Activated B cell treated with CpG ODN at 0.5 μM for 24 hours (primary cell): Measurements from ENCODE around the gene AGBL5. TPM values are rescaled to one million over a fixed set of nuclear protein-coding genes. Genes with fewer than 3 reads are reported as not detected.

ENCODE experiments used
- ATAC-seq: fragments of 200-7000 bp; cut with Tn5 transposase; one replicate; pipeline ENCODE4 v1.10.0; 2021; ENCODE audit warnings: low read depth, mild to moderate bottlenecking, moderate library complexity
- CTCF ChIA-PET: fragments of 350-600 bp; sonication (Branson Sonifier 250); formaldehyde crosslinking; loops from one replicate; lab custom pipeline; 2021; ENCODE audit warnings: antibody characterized with exemption; lab: Charles Lee
- POLR2A ChIA-PET: fragments of 350-600 bp; sonication (Branson Sonifier 250); formaldehyde crosslinking; loops from one replicate; lab custom pipeline; 2021; ENCODE audit warnings: antibody characterized with exemption; lab: Charles Lee
- DNase-seq: peaks from one replicate; pipeline ENCODE4 v3.0.0; 2022
- H3K27ac Mint-ChIP-seq: one replicate; pipeline ENCODE4 v1.8.0; 2020; ENCODE audit warnings: mixed read lengths
- H3K27me3 Mint-ChIP-seq: one replicate; pipeline ENCODE4 v1.8.0; 2021; ENCODE audit warnings: mixed read lengths
- H3K36me3 Mint-ChIP-seq: one replicate; pipeline ENCODE4 v1.8.0; 2021; ENCODE audit warnings: low read depth, mixed read lengths
- H3K4me1 Mint-ChIP-seq: one replicate; pipeline ENCODE4 v1.8.0; 2021; ENCODE audit warnings: mixed read lengths
- H3K4me3 Mint-ChIP-seq: one replicate; pipeline ENCODE4 v1.8.0; 2020; ENCODE audit warnings: mild to moderate bottlenecking, mixed read lengths
- H3K9me3 Mint-ChIP-seq: one replicate; pipeline ENCODE4 v1.8.0; 2020; ENCODE audit warnings: mixed read lengths
- CTCF ChIP-seq: fragments of 200-600 bp; IDR thresholded peaks from one replicate; pipeline ENCODE4 v1.8.0; 2022; ENCODE audit warnings: antibody characterized with exemption, mild to moderate bottlenecking
- intact Hi-C: fragments of 100-400 bp; cut with micrococcal nuclease; formaldehyde crosslinking; loops from one replicate; pipeline ENCODE4 v1.15.1; 2024
- total RNA-seq: library from RNA; stranded (reverse); gene quantifications from 2 replicates; pipeline ENCODE4 v1.2.3, GENCODE V29; 2022

The AGBL5 gene
- total RNA-seq, 1 donor from 2014 or later = 14.9 TPM

GRCh38 chr2:27082773-27083409, 31.4 kb downstream of the AGBL5 start:
- intact Hi-C loops = loop anchor here (10.0 kb wide), 1 partner anchor 502 kb away; the partner anchor contains the start of gene ZNF512
- ChIA-PET POLR2A (interaction anchor here (1.0 to 6.6 kb wide), 5 partner anchors 8 to 32 kb away, joined by 3 to 53 read pairs (median 4); partner anchors contain the start of genes AGBL5 and OST4), CTCF (interaction anchor here (1.6 kb wide), 1 partner anchor 121 kb away, joined by 4 read pairs; no protein-coding TSS in a partner anchor)
- Mint-ChIP-seq H3K36me3 (no peaks in the 10 kb centered on the region), H3K4me3 (no peak overlapping the region), H3K27ac (no peak overlapping the region), H3K27me3 (no peaks in the 10 kb centered on the region), H3K4me1 (peaks cover 24% of the 10 kb centered on the region), H3K9me3 (no peaks in the 10 kb centered on the region)
- DNase-seq = no peak
- no peak for ATAC-seq
- TF ChIP-seq CTCF = no peak

GRCh38 chr2:27083410-27084296, 32.2 kb downstream of the AGBL5 start:
- POLR2A ChIA-PET = interaction anchor here (1.0 to 6.6 kb wide), 5 partner anchors 9 to 33 kb away, joined by 3 to 53 read pairs (median 4); partner anchors contain the start of genes AGBL5 and OST4
- no peak overlapping the region for H3K27ac Mint-ChIP-seq
- no peak for TF ChIP-seq CTCF
- no peaks in the 10 kb centered on the region for H3K9me3 Mint-ChIP-seq
- H3K27me3 Mint-ChIP-seq = no peaks in the 10 kb centered on the region
- intact Hi-C loops = loop anchor here (10.0 kb wide), 1 partner anchor 501 kb away; the partner anchor contains the start of gene ZNF512
- no peak overlapping the region for H3K4me3 Mint-ChIP-seq
- CTCF ChIA-PET = interaction anchor here (1.6 kb wide), 1 partner anchor 122 kb away, joined by 4 read pairs; no protein-coding TSS in a partner anchor
- DNase-seq (no peak), ATAC-seq (no peak)
- no peaks in the 10 kb centered on the region for H3K36me3 Mint-ChIP-seq
- H3K4me1 Mint-ChIP-seq = peaks cover 23% of the 10 kb centered on the region

GRCh38 chr2:27084297-27085061, 33.0 kb downstream of the AGBL5 start:
- no peaks in the 10 kb centered on the region for H3K9me3 Mint-ChIP-seq
- H3K4me3 Mint-ChIP-seq = peak overlapping the region; percentile 19
- no peaks in the 10 kb centered on the region for H3K27me3 Mint-ChIP-seq
- intact Hi-C loops = loop anchor here (5.0 to 10.0 kb wide), 2 partner anchors 237 to 500 kb away; partner anchors contain the start of genes DPYSL5 and ZNF512
- H3K4me1 Mint-ChIP-seq = peaks cover 23% of the 10 kb centered on the region
- no peak for TF ChIP-seq CTCF
- ChIA-PET POLR2A (interaction anchor here (1.3 to 6.6 kb wide), 3 partner anchors 13 to 34 kb away, joined by 3 to 53 read pairs (median 43); partner anchors contain the start of genes AGBL5 and OST4), CTCF (interaction anchor here (4.4 kb wide), 1 partner anchor 123 kb away, joined by 12 read pairs; no protein-coding TSS in a partner anchor)
- ATAC-seq (no peak), DNase-seq (no peak)
- H3K27ac Mint-ChIP-seq = no peak overlapping the region
- no peaks in the 10 kb centered on the region for H3K36me3 Mint-ChIP-seq

GRCh38 chr2:27085062-27085672, 33.7 kb downstream of the AGBL5 start:
- Mint-ChIP-seq H3K27ac (no peak overlapping the region), H3K4me1 (peaks cover 23% of the 10 kb centered on the region)
- CTCF ChIA-PET = interaction anchor here (4.4 kb wide), 1 partner anchor 124 kb away, joined by 12 read pairs; no protein-coding TSS in a partner anchor

More at GRCh38 chr2:27085062-27085672, 33.7 kb downstream of the AGBL5 start:
- POLR2A ChIA-PET = interaction anchor here (4.2 to 6.6 kb wide), 2 partner anchors 13 to 35 kb away, joined by 27 to 53 read pairs; partner anchors contain the start of genes AGBL5 and OST4
- ATAC-seq (no peak), DNase-seq (no peak)
- Mint-ChIP-seq H3K9me3 (no peaks in the 10 kb centered on the region), H3K4me3 (peak overlapping the region; percentile 87), H3K36me3 (no peaks in the 10 kb centered on the region), H3K27me3 (no peaks in the 10 kb centered on the region)
- TF ChIP-seq CTCF = no peak
- intact Hi-C loops = loop anchor here (5.0 to 10.0 kb wide), 2 partner anchors 238 to 500 kb away; partner anchors contain the start of genes DPYSL5 and ZNF512
